ENCODE data around the gene CEP250. TPM values are rescaled to one million over a fixed set of nuclear protein-coding genes. Genes with fewer than 3 reads are reported as not detected.

CEP250 gene
- polyA plus RNA-seq, 1 donor: 31.0 TPM

DNA sequence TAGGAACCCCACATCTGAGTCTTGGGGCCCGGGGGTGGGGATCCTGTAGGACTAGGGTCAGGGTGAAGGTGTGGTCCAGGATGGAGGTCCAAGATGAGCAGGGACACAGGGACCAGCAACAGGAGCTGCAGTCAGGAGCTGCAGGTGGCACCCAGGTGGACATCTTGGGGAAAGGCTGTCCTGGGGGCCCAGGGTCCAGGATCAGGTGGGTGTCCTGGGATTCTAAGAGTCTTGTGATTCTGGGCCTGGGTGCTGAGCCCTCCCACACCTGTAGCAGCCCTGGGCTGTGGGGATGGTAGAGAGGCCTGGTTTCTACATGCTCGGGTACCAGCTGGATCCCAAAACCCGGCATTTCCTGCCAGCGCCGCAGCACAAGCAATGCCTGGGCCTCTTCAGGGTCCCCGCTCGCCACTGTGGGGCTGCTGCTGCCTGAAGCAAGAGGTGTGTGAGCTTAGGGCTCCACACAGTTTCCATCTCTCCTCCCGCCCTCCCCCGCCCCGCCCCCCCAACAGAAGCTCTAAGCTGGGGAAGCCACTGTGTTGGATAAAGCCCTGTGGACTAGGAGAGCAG, 107.2 kb downstream of the CEP250 start:
- DNase-seq: no peak

DNA sequence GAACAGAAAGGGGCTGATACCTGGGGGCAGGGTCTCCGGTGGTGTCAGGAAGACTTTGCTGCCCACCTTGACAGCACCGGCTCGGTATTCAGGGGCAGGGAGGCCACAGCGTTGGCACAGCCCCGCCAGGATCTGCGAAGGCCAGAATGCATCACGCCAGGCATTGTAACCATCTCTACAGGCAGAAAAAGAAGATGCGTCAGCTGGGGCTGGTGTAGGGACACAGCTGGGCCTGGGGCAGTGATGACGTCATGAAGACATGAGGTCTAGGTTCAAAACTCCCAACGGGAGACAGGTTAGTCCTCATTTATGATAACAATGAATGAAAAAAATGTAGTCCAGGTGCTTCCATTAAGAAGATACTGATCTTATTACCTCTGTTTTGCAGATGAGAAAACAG, 108.4 kb downstream of the CEP250 start:
- no peak for DNase-seq

DNA sequence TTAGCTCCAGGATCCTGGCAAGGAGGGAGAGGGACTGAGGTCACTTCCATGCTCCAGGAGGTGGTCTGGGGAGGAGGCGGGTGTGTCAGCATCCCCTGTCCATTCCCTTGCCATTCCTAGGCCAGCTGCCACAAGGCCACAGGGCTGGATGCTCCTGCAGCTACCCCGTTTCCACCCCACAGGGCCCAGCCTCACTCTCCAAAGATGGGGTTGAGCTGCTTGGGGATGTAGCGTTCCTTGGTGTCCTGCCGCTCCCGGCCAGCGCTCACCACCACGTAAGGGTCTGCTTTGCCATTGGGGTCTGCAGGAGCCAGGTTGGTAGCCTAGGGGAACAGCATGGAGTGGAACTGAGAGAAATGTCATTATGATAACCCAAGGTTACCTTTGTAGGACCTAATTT, 109.5 kb downstream of the CEP250 start:
- DNase-seq: no peak

DNA sequence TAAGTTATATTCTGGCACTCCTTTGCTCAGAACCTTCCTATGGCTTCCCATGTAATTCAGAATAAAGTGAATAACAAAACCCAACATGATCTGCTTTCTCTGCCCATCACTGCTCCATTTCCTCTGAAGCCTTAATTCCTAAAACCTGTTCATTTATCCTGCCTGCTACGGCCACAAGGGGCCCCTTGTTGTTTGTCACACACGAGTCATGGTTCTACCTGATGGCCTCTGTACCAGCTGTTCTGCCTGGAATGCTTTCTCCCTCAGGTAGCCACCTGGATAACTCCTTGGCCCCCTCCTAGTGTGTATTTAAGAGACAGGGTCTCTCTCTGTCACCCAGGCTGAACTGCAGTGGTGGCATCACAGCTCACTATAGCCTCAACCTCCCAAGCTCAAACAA, 113.2 kb downstream of the CEP250 start:
- DNase-seq: no peak

Other genes with a start within 250 kb of the CEP250 start
- 0.43 TPM for gene MMP24, start 228.9 kb upstream of the CEP250 start, polyA plus RNA-seq (ENCODE audit: insufficient read length)
- 29.2 TPM for gene MMP24OS, start 177.5 kb upstream of the CEP250 start, polyA plus RNA-seq (ENCODE audit: insufficient read length)
- gene EIF6, start 170.8 kb upstream of the CEP250 start, polyA plus RNA-seq (ENCODE audit: insufficient read length): 75.6 TPM
- 0.17 TPM for gene FAM83C, start 163.2 kb upstream of the CEP250 start, polyA plus RNA-seq (ENCODE audit: insufficient read length)
- gene UQCC1, start 43.6 kb upstream of the CEP250 start, polyA plus RNA-seq (ENCODE audit: insufficient read length): 42.2 TPM
- 0.19 TPM for gene GDF5, start 17.4 kb upstream of the CEP250 start, polyA plus RNA-seq (ENCODE audit: insufficient read length)
- gene C20orf173, start 74.1 kb downstream of the CEP250 start, polyA plus RNA-seq (ENCODE audit: insufficient read length): not detected
- 218 TPM for gene ERGIC3, start 86.5 kb downstream of the CEP250 start, polyA plus RNA-seq (ENCODE audit: insufficient read length)
- 3.7 TPM for gene SPAG4, start 160.2 kb downstream of the CEP250 start, polyA plus RNA-seq (ENCODE audit: insufficient read length)
- 144 TPM for gene CPNE1, start 209.3 kb downstream of the CEP250 start, polyA plus RNA-seq (ENCODE audit: insufficient read length)
- gene RBM12, start 209.3 kb downstream of the CEP250 start, polyA plus RNA-seq (ENCODE audit: insufficient read length): 49.3 TPM
- 16.1 TPM for gene NFS1, start 243.8 kb downstream of the CEP250 start, polyA plus RNA-seq (ENCODE audit: insufficient read length)
- 76.7 TPM for gene ROMO1, start 243.8 kb downstream of the CEP250 start, polyA plus RNA-seq (ENCODE audit: insufficient read length)